Stimulated activated CD8-positive, alpha-beta memory T cell treated with anti-CD3 and anti-CD28 coated beads, Interleukin-7, amount 100 ng/mL, for 4 hours (primary cell): ENCODE data around the gene MIOX.
"Not testable (repeated sequence)": the region's sequence is repeated elsewhere in the genome, so short reads cannot be mapped to it uniquely, and the experiment has no call there.

ENCODE experiments used
- DNase-seq, 2 donors: peaks; one replicate each; pipeline ENCODE4 v3.0.0-alpha.2; 2020; ENCODE audit warnings: low read depth in 2 of 2

Gene MIOX

GRCh38 chr22:50516891-50517290 is 30.2 kb downstream of the MIOX start:
- no peak for DNase-seq

- no peak for DNase-seq
Observed at GRCh38 chr22:50517495-50518260, 31.0 kb downstream of the MIOX start.

- DNase-seq, result no peak
Observed at GRCh38 chr22:50518606-50519005, 31.9 kb downstream of the MIOX start.

- no peak for DNase-seq
Observed at GRCh38 chr22:50519151-50519550, 32.5 kb downstream of the MIOX start.

DNA sequence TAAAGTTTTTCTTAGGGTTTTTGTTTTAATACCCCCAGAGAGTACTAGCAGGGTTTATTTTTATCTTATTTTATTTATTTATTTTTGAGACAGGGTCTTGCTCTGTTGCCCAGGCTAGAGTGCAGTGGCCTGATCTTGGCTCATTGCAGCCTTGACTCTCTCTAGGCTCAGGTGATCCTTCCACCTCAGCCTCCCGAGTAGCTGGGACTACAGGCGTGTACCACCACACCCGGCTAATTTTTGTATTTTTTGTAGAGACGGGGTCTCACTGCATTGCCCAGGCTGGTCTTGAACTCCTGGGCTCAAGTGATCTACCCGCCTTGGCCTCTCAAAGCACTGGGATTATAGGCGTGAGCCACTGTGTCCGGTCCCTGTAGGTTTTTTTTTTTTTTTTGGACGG is 33.5 kb downstream of the MIOX start:
- not testable (repeated sequence) for DNase-seq

DNA sequence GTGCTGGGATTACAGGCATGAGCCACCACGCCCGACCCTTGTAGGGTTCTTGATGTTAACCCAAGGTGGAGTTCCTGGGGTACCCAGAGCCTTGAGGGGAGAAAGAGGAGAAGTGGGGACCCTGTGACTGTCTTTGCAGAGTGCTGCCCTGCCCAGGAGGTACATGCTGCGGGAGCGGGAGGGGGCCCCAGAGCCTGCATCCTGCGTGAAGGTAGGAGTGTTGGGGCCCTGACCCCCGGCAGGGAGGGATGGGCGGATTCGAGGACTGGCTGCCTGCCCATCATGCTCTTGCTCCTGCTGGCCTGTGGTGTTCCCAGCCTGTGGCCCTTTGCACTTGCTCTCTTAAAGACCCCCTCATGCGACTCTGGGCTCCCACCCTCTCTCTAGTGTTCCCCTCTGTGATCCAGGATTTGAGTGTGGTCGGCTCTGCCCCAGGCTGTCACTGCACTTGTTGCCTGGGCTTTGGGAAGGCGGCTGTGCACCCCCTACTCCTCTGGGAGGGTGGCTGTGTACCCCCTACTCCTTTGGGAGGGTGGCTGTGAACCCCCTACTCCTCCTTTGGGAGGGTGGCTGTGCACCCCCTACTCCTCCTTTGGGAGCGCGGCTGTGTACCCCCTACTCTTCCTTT is 34.3 kb downstream of the MIOX start:
- no peak for DNase-seq

- DNase-seq, result no peak
Observed at GRCh38 chr22:50521710-50522109, 35.1 kb downstream of the MIOX start.

DNA sequence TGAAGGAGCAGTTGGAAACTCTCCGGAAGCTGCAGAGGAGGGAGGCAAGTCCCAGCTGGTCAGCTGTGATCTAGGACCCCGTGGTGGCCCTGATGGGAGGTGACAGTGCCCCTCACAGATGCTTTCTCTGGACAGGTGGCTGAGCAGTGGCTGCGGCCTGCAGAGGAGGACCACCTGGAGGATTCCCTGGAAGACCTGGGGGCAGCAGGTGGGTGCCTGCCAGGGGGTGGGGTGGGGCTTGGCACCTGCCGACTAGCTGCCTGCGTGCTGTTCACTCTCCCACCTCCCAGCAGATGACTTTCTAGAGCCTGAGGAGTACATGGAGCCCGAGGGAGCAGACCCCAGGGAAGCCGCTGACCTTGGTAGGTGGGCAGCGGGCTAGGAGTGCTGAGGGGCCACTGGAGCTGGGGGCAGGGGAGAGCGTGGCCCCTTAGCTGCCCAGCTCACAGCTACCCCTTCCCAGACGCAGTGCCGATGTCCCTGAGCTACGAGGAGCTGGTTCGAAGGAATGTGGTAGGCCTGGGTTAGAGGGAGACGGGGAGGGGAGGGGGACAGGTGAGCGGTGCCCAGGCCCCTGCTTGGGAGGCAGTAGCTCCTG is 35.6 kb downstream of the MIOX start:
- DNase-seq, result no peak

GRCh38 chr22:50522806-50523438 is 36.3 kb downstream of the MIOX start:
- no peak for DNase-seq

GRCh38 chr22:50523458-50523805 is 36.8 kb downstream of the MIOX start:
- no peak for DNase-seq

DNA sequence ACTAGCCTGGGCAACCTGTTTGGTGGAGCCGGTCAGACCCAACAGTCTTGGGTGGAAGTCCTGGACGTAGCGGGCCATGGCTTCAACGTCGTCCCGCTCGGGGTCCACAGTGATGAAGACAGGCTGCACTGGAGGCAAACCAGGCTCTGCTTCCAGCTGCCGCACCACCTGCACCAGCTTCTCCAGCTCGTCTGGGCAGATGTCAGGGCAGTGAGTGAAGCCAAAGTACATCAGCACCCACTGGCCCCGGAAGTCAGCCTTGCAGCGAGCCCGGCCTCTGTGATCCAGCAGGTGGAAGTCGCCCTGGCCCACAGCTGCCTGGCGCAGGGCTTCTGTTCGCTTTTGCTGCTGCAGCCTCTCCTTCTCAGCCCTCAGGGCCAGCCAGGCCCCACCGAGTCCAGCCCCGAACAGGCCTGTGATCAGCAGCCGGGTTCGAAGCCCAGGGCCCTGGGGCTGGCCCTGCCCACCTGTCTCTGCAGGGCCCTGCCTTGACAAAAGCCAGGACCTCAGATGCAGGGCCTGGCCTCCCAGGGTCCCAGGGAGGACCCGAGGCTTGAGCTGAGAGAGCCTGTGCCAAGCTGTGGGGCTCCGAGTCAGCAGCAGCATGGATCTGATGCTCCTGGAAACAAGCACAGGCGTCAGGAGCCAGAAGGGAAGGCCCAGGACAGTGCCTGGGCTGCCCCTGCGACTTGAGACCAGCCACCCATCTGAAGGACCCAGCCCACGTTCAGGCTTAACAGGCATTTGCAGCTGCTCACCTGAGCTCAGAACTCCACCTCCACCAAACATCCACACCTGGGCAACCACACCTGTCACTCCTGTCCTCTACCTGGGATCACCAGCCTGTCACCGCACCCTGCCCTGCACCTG is 37.4 kb downstream of the MIOX start:
- DNase-seq, result no peak

DNA sequence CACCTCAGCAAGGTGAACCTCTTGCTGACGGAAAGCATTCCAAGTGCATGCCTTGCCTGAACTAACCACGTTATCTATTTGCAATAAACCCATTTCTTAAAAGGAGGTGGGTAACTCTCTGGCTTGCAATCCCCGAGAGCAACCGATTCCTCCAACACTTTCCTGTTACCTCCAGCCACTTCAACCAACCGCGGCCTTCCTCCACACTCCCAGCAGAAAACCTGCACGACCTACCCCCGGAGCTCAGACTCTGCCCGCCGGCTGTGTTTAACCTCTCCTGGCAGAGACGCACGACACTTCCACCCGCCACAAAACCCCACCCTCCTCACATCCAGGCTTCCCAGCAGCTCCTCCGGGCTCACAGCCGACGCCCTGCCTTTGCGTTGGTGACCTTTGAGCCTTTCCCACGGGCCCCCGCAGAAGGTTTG is 38.0 kb downstream of the MIOX start:
- DNase-seq, result no peak

GRCh38 chr22:50525104-50525857 is 38.6 kb downstream of the MIOX start, which contains the start of gene SCO2:
Gene SCO2, minus strand, starts transcription at chr22:50525598. Its CDS starts 1,187 bp downstream, at chr22:50524411.
- DNase-seq, result peak; percentile 95 to 98

DNA sequence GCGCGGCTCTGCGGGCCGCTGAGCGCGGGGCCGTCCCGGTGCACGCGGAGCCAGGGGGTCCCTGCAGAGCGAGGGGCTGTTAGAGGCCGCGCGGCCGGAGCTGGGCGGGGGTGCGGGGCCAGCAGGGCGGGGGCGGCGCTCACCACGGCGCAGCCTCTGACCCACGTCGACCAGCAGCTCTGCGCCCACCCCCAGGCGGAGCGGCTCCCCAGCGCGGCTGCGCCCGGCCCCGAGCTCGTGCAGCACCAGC is 39.1 kb downstream of the MIOX start:
- no peak for DNase-seq

- DNase-seq, result peak; percentile 72 to 79
Observed at GRCh38 chr22:50526108-50526833, 39.6 kb downstream of the MIOX start.

DNA sequence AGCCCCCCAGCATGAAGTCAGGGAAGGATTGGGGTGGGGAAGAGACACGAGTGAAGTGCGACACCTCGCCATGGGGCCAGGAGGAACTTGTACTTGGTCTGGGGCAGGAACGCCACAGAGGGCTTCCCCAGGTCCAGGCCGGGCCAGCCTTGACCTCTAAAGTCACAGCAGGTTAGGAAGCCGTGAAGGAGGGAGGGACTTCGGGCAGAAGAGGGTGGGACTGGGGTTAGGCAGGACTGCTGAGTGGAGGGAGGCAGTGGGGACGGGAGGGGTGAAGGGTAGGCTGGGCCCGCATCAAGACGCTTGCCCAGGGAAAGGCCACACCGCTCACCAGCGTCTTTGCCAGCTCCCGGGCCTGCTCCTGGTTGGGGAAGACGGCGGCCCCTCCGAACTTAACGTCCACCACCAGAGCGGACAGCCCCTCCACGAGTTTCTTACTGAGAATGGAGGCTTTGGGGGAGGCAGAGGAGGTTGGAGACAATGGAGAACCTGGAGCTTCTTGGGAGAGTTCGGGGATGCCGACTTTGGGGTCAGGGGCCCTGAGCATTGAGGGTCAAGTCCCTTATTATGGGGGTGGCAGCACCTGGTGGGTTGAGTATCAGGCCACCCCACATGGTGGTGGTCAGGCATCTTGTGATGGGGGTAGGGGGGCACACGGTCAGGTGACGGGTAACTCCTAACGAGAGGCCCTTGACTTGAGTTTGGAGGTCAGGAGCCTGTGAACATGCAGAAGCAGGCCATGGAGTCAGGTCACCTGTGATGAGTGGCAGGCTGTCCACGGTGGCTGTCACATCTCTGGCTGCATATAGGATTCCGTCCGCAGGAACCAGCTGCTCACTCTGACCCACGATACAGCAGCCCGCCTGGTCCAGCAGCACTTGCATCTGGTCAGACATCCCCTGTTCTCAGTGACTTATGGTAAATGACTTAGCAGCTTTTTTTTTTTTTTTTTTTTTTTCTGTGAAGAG is 40.5 kb downstream of the MIOX start:
- no peak for DNase-seq

GRCh38 chr22:50527921-50528681 is 41.4 kb downstream of the MIOX start:
- no peak for DNase-seq

- DNase-seq, result no peak
Observed at GRCh38 chr22:50528682-50529415, 42.2 kb downstream of the MIOX start.
